A673 (cell line): ENCODE data around the gene ADRM1. TPM values are rescaled to one million over a fixed set of nuclear protein-coding genes. Genes with fewer than 3 reads are reported as not detected.

Source experiments
- BruUV-seq: library from RNA; stranded (reverse); fragments of 400-500 nt; replicated peaks from 2 replicates; lab custom pipeline; 2021; lab: Mats Ljungman, UMichigan
- CTCF ChIA-PET: fragments of 300-600 bp; sonication (Branson Sonifier 250); formaldehyde crosslinking; loops from one replicate; lab custom pipeline; 2022; ENCODE audit warnings: antibody characterized with exemption; lab: Charles Lee
- POLR2A ChIA-PET: fragments of 300-600 bp; sonication (Branson Sonifier 250); formaldehyde crosslinking; loops from one replicate; lab custom pipeline; 2022; ENCODE audit warnings: antibody characterized with exemption; ENCODE audit not compliant: low non-redundant PET; lab: Charles Lee
- DNase-seq: peaks from one replicate; pipeline ENCODE4 v3.0.0-alpha.2; 2015; ENCODE audit warnings: low spot score
- H3K27ac ChIP-seq: fragments of 200-600 bp; sonication (generic); 2 replicates; pipeline ENCODE4 v1.5.1; 2016; ENCODE audit warnings: mixed run types, low read depth, mild to moderate bottlenecking, mixed read lengths, antibody characterized with exemption, low read length; ENCODE audit not compliant: poor library complexity, severe bottlenecking
- H3K27me3 ChIP-seq: fragments of 200-600 bp; sonication (generic); replicated peaks from 2 replicates; pipeline ENCODE4 v1.6.1; 2017; ENCODE audit warnings: mixed run types, low read depth, mild to moderate bottlenecking, mixed read lengths, antibody characterized with exemption, low read length; ENCODE audit not compliant: insufficient read depth, poor library complexity
- H3K36me3 ChIP-seq: fragments of 200-600 bp; sonication (generic); 2 replicates; pipeline ENCODE4 v1.6.1; 2016; ENCODE audit warnings: mixed run types, mild to moderate bottlenecking, mixed read lengths, antibody characterized with exemption, low read length; ENCODE audit not compliant: insufficient read depth, poor library complexity, severe bottlenecking
- H3K4me1 ChIP-seq: fragments of 200-600 bp; sonication (generic); 2 replicates; pipeline ENCODE4 v1.6.1; 2017; ENCODE audit warnings: mixed run types, mild to moderate bottlenecking, mixed read lengths, antibody characterized with exemption, low read length; ENCODE audit not compliant: insufficient read depth, poor library complexity, severe bottlenecking
- H3K4me3 ChIP-seq: fragments of 200-600 bp; sonication (generic); 2 replicates; pipeline ENCODE4 v1.5.1; 2016; ENCODE audit warnings: low read depth, mixed run types, mild to moderate bottlenecking, mixed read lengths, low read length; ENCODE audit not compliant: poor library complexity, severe bottlenecking
- H3K9me3 ChIP-seq: fragments of 200-600 bp; sonication (generic); 2 replicates; pipeline ENCODE4 v1.6.1; 2016; ENCODE audit warnings: mixed run types, low read depth, mild to moderate bottlenecking, mixed read lengths, antibody characterized with exemption, low read length; ENCODE audit not compliant: poor library complexity, severe bottlenecking
- EZH2 ChIP-seq: fragments of 200-600 bp; sonication (generic); IDR thresholded peaks from 2 replicates; pipeline ENCODE4 v1.6.1; 2017; ENCODE audit warnings: borderline replicate concordance, low read depth, mild to moderate bottlenecking, mixed read lengths, antibody characterized with exemption, low read length; ENCODE audit not compliant: poor library complexity, severe bottlenecking
- intact Hi-C: fragments of 100-400 bp; cut with micrococcal nuclease; formaldehyde crosslinking; loops from one replicate; pipeline ENCODE4 v1.10.0; 2022; ENCODE audit not compliant: unreplicated experiment
- total RNA-seq: library from RNA; stranded (reverse); gene quantifications from 2 replicates; pipeline ENCODE4 v1.2.3, GENCODE V29; 2021
- TF ChIP-seq, protein P1 (sequence below): fragments of 300-800, 200-600 bp; sonication (generic); conservative IDR thresholded peaks from 2 replicates; pipeline ENCODE4 v1.5.1; 2017; ENCODE audit warnings: low read depth, mild to moderate bottlenecking, antibody characterized with exemption, low read length, moderate library complexity, mixed read lengths

ADRM1 gene
- total RNA-seq, 1 experiment from 2014 or later, result 252 TPM

DNA sequence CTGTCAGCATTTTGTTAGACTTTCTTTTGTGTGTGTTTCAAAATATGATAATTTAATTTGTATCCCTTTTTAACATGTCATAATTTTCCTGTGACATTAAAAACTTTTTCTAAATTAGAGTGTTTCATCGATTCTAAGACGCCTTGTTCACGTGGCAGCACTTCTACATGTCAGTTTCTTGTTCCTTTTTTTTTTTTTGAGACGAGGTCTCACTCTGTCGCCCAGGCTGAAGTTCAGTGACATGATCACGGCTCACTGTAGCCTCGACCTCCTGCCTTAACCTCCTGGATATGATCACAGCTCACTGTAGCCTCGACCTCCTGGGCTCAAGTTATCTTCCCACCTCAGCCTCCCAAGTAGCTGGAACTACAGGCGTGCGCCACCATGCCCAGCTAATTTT, 27.6 kb upstream of the ADRM1 start:
- Histone ChIP-seq H3K27me3 (no peaks in the 10 kb centered on the region), H3K4me3 (no peak overlapping the region), H3K36me3 (peaks cover 15% of the 10 kb centered on the region), H3K9me3 (no peaks in the 10 kb centered on the region), H3K27ac (no peak overlapping the region), H3K4me1 (no peaks in the 10 kb centered on the region)
- no TSS peak for BruUV-seq
- ChIA-PET CTCF (no interaction called here), POLR2A (no interaction called here)
- TF ChIP-seq, protein P1, sequence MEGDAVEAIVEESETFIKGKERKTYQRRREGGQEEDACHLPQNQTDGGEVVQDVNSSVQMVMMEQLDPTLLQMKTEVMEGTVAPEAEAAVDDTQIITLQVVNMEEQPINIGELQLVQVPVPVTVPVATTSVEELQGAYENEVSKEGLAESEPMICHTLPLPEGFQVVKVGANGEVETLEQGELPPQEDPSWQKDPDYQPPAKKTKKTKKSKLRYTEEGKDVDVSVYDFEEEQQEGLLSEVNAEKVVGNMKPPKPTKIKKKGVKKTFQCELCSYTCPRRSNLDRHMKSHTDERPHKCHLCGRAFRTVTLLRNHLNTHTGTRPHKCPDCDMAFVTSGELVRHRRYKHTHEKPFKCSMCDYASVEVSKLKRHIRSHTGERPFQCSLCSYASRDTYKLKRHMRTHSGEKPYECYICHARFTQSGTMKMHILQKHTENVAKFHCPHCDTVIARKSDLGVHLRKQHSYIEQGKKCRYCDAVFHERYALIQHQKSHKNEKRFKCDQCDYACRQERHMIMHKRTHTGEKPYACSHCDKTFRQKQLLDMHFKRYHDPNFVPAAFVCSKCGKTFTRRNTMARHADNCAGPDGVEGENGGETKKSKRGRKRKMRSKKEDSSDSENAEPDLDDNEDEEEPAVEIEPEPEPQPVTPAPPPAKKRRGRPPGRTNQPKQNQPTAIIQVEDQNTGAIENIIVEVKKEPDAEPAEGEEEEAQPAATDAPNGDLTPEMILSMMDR, result no peak
- no peak for TF ChIP-seq EZH2
- intact Hi-C loops, result no loop called here
- no peak for DNase-seq

DNA sequence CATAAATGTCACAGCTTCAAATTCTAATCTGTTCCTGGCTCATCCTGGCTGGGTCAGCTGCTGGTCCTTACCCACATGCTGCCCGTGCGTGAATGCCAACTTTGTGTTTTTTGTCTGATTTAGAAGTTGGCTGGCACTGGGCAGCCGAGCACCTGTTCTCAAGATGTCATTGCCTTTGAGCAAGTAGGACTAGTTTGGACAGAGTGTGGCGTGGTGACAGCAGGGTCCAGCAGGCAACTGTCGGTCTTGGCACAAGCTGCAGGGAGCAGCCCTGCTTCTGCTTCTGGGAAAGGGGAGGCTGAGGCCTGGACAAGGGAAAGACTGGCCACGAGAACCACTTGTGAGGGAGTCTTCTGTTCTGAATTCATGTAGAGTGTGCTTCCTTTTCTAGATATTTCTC, 26.4 kb upstream of the ADRM1 start:
- Histone ChIP-seq H3K4me1 (no peaks in the 10 kb centered on the region), H3K27ac (no peak overlapping the region), H3K36me3 (peaks cover 17% of the 10 kb centered on the region), H3K27me3 (no peaks in the 10 kb centered on the region), H3K4me3 (no peak overlapping the region), H3K9me3 (no peaks in the 10 kb centered on the region)
- POLR2A ChIA-PET, result no interaction called here
- BruUV-seq, result no TSS peak
- intact Hi-C loops, result no loop called here
- TF ChIP-seq, protein P1, result no peak
- no peak for TF ChIP-seq EZH2
- DNase-seq, result no peak
- CTCF ChIA-PET, result no interaction called here

DNA sequence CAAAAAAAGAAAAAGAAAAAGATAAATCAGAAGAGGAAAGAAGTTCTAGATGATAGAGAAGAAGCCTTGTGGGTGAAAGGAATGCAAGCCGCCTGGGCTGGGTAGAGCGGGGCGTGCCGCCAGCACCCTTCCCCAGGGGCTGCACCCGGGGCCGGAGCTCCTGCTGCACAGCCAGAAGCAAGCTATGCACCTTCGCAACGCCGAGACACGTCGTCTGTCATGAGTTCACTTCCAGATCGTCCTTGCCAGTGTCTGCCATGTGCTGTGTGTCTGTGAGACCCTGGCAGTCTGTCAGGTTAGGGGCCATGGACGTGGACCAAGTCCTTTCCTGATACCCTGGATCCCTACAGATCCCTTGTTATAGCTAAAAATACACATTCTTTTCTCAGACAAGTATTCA, 25.5 kb upstream of the ADRM1 start:
- H3K27ac ChIP-seq, result no peak overlapping the region
- ChIA-PET CTCF (no interaction called here), POLR2A (no interaction called here)
- TF ChIP-seq, protein P1, result no peak
- TF ChIP-seq EZH2, result no peak
- DNase-seq, result no peak
- H3K36me3 ChIP-seq, result peaks cover 20% of the 10 kb centered on the region
- H3K27me3 ChIP-seq, result no peaks in the 10 kb centered on the region
- no peaks in the 10 kb centered on the region for H3K9me3 ChIP-seq
- H3K4me3 ChIP-seq, result no peak overlapping the region
- intact Hi-C loops, result no loop called here
- BruUV-seq, result no TSS peak
- H3K4me1 ChIP-seq, result no peaks in the 10 kb centered on the region
